GM18505 (cell line): ENCODE results near the gene HLTF.
"Not testable (repeated sequence)": the region's sequence is repeated elsewhere in the genome, so short reads cannot be mapped to it uniquely, and the experiment has no call there.

Source experiments
- ATAC-seq: cut with Tn5 transposase; IDR thresholded peaks from one replicate; pipeline ENCODE4 v1.9.1; 2021; ENCODE audit not compliant: unreplicated experiment
- POLR2A ChIP-seq: IDR thresholded peaks from 4 replicates; pipeline ENCODE4 v1.6.1; 2011; ENCODE audit warnings: borderline replicate concordance; ENCODE audit not compliant: insufficient read depth, insufficient read length; ENCODE audit errors: extremely low read depth

The HLTF gene

DNA sequence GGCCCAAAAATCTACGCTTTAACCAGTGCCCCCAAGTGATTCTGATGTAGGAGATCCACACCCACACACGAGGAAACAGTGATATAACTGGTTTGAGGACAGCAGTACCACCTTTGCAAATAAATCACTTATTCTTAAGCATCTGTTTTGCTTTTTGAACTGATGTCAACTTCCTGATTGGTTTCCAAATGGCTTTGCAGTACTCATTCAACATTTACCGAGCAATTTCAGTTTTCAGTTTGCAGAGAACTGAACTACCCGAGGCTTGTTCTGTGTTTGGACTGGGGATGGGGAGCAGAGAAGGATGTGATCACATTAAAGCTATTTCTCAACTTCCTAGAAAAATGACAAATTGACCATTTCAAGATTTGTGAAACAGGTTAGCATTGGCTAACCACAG, 96.1 kb downstream of the HLTF start:
- no peak for TF ChIP-seq POLR2A
- no peak for ATAC-seq

DNA sequence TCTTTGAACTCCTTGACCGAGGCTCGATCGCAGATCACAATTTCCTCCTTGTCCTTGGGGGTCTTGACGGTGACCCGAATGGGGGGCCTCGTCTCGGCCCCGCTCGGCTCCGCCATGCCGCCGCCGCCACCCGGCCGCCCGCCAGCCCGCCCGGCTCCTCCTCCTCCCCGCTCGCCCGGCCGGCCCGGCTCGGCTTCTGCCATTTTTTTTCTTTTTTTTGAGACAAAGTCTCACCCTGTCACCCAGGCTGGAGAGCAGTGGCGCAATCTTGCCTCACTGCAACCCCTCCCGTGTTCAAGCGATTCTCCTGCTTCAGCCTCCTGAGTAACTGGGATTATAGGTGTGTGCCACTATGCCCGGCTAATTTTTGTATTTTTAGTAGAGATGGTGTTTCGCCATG, 98.8 kb downstream of the HLTF start:
- ATAC-seq: not testable (repeated sequence)

DNA sequence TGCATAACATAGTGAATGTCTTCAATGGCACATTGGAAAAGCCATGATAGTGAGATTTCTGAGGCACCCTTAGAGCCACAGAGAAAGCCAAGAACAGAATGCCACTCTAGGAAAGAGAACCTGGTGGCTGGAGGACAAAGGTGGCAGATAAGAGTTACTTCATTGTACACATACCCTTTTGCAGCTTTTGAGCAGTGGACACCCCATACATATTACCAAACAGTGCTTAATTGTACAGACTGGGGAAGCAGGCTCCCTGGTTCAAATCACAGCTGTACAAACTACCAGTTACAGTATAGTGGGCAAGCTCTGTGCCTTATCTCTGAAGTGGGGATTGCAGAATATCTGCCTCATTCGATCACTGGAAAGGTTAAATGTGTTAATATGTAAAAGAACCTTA, 105.1 kb downstream of the HLTF start:
- no peak for TF ChIP-seq POLR2A
- ATAC-seq: no peak
